GM20431 (cell line): ENCODE data around the gene FUCA2.

Source experiments
- in situ Hi-C: fragments of 300-500 bp; cut with MseI, MboI; formaldehyde crosslinking; loops from one replicate; pipeline ENCODE4 v1.15.0; 2020; ENCODE audit warnings: low sequenced_read_pairs; ENCODE audit not compliant: unreplicated experiment

The FUCA2 gene, protein sequence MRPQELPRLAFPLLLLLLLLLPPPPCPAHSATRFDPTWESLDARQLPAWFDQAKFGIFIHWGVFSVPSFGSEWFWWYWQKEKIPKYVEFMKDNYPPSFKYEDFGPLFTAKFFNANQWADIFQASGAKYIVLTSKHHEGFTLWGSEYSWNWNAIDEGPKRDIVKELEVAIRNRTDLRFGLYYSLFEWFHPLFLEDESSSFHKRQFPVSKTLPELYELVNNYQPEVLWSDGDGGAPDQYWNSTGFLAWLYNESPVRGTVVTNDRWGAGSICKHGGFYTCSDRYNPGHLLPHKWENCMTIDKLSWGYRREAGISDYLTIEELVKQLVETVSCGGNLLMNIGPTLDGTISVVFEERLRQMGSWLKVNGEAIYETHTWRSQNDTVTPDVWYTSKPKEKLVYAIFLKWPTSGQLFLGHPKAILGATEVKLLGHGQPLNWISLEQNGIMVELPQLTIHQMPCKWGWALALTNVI

GRCh38 chr6:143510991-143511891, at the start of gene FUCA2:
Gene FUCA2 (minus strand): TSS chr6:143511720. CDS start chr6:143511634, 86 bp downstream.
- in situ Hi-C loops: no loop called here

- in situ Hi-C loops: no loop called here
Measured at GRCh38 chr6:143561105-143561704, 49.7 kb upstream of the FUCA2 start.

GRCh38 chr6:143559051-143559660, 47.6 kb upstream of the FUCA2 start:
- in situ Hi-C loops: no loop called here

DNA sequence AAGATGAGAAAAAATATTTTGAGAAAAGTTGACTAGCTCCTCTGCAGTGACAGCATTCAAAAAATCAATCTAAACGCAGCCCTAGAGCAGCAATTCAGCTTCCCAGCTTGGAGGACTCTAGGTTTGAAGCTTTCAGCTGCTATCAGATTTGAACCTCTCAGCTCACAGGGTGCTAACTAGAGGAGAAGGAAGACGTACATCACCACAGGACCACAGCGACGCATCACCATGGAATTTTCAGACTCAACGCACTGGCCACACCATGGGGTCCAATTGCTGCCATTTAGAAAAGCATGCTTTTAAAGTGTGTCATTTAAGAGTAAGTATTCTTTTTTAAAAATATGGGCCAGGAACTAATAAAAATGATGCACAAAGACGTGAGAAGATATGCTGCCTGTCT, 45.0 kb upstream of the FUCA2 start:
- in situ Hi-C loops: no loop called here

DNA sequence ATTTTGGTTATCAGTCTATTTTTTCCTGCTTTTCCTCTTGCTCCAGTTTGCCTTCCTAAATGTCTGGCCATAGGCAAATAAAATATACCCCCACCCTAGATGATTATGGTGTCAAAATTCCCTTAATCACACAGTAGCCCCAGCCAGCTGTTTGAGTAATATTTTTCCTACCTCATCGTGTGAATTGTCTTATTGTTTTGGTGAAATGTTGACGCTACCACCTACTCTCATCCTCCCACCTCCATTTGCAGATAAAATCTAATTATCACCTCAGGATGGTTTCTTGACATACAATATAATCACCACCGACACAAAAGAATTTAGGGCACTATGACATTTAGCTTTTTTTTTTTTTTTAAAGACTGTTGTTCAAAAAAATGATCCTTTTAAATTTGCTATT, 44.1 kb upstream of the FUCA2 start:
- in situ Hi-C loops: no loop called here

DNA sequence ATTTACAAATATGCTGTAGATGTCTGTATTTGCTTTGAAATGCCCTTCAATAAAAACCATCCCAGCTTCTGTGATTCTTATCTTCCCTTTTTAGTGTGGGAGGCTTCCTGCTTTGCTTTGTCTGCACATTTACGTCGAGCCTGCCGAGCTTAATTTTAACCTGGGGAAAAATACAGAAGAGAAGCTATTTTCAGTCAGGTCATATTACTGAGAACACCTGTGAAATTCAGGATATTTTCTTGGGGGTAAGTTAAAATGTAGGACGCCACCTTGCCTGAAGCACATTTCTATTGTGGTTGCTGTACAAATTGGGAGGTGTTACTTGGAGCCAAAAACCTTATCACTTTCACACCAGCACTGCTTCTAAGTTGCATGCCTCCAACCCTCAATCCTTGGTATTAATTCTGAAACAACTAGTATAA, 43.6 kb upstream of the FUCA2 start:
- in situ Hi-C loops: no loop called here

DNA sequence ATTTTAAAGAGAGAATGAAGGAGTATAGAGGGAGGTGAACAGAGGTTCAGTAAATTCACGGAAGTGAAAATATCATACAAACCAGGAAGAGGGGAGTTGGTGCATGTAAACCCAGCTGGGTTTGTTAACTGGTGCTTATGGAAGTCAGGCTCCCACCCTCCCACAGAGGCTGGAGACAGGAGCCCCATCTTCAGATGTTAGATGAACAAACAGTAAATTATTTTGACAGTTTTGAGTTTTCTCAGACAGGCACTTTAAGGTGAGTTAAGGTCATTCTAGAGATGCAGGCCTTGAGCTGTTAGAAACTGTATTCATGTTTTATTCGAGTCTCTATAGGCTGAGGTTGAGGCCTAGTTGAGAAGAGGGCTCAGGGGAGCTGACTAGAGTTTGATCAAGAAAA, 41.8 kb upstream of the FUCA2 start:
- in situ Hi-C loops: no loop called here

GRCh38 chr6:143549949-143550268, 38.4 kb upstream of the FUCA2 start:
- in situ Hi-C loops: no loop called here

DNA sequence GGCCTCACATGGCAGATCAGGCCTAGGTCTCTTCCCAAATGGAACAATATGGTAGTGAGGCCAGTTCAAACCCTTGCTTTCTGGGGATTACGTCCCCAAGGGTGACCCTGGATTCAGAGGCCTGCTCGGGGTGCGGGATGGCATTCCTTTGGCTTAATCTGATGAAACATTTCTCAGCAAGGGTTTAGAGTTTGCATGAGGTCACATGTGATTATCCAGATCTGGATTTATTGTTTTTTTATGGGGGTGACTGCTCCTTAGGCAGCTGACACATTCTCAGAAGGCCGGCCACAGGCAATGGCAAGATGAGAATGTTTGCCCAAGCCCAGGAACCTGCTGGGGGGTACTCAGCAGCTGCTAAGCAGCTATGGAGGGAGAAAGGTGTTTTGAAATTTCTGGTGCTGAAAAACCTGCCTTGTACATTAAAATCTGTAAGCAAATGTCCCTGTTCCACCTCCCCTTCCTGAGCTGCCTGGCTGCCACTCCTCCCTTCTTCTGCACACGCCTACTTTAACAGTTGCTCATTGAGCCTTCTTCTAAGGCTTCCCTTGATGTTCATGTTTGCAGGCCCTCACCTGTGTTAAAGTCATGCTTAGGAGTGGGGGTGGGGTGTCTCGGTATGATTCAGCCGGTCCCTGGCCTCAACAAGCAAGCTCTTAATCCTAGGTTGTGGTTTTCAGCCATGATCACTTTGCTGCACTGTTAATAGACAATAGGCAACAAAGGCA, 37.9 kb upstream of the FUCA2 start:
- in situ Hi-C loops: no loop called here

DNA sequence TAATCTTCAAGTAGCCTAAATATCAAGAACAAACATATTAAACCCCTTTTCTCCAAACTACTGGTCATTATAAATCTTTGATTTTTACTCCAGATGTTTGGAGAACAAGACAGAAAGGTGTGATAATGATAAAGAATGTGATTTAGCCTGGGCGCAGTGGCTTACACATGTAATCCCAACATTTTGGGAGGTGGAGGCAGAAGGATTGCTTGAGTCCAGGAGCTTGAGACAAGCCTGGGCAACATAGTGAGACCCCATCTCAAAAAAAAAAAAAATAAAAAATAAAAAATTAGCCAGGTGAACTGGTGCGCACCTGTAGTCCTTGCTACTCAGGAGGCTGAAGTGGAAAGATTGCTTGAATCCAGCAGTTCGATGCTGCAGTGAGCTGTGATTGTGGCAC, 35.1 kb upstream of the FUCA2 start:
- in situ Hi-C loops: no loop called here

DNA sequence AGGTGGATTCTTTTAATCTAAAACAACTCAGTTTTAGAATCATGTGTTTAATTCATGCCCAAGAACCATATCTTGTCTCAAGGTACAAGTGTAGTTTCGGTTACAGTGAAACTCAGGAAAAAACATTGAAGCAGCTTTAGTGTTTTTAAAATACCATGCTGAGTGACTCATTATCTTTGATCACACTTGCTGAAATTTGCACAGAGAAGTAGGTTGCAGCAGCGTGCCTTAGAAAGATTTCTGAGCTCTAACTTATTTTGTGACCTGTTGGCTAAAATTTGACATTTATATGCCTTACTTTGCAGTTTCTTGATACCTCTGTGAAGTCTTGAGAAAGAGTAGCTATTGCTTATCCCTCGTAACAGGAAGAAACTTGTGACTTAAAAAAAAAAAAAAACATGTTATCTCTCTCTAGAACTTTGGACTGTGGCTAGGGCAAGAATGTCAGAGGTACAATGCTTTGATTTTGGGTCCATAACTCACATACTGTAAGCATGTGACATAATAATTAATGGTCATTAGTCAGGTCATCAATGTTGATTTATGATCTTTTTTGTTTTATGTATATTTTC, 34.5 kb upstream of the FUCA2 start:
- in situ Hi-C loops: no loop called here

DNA sequence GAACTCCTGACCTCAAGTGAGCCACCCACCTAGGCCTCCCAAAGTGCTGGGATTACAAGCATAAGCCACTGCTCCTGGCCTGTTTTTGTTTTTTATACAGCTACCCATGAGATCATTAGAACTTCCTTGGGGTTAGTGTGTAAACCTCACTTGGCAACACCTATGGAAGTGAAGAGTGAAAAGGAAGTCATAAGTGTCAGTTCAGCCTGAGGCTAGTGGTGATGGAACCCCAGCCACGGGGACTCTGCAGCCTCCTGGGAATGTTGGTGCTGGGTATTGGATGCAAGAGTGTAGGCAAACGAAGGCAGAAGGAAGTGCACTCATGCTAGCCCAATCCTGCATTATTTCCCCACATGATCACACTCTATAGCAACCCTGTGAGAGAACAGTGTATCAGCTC, 33.6 kb upstream of the FUCA2 start:
- in situ Hi-C loops: no loop called here

DNA sequence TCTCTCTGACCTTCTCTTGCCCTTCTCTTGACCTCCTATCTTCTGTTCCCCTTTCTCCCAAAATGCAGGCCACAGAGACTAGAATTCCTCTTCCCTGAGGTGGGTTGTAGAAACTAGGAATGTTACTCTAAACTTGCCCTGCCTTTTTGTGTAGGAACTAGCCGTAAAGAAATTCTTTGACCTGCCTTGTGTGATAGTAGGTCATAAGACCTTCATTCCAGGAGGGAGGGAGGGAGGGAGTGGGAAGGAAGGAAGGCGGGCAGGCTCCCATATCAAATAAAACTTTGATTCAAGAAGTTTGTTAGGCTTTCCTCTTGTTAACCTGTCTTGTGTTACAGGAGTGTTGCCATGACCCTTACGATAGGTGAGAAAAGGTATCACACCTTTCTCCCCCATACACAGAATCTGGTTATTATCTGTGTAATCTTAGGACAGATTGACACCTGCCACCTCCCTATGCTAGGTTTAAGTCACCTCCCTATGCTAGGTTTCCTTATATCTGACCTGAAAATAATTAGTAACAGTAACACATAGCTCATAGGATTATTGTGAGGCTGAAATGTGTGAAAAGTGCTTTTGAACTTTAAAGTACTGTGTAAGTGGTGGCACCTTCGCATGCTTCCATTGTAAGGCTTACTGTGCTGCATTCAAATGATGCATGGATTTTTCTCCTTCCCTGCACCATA, 32.6 kb upstream of the FUCA2 start:
- in situ Hi-C loops: no loop called here

- in situ Hi-C loops: no loop called here
Measured at GRCh38 chr6:143543435-143543834, 31.9 kb upstream of the FUCA2 start.

- in situ Hi-C loops: no loop called here
Measured at GRCh38 chr6:143542888-143543287, 31.4 kb upstream of the FUCA2 start.

DNA sequence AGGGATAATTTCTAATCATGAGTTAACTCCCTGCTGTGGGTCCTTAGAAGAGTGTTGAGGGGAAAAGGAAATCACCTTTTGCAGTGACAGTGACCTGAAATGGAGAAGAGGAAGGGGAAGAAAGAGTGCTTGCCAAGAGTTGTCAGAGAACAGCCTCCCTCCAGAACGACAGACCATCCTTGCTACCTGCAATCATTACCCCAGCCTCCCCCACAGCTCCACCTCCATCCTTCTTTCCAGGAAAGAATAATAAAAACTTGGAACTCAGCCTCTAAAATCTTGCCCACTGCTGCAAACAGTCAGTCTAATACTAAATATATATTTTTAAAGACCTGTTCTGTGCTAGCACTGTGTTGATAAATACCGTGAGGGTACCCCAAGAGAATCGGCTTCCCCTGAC, 28.7 kb upstream of the FUCA2 start:
- in situ Hi-C loops: no loop called here

DNA sequence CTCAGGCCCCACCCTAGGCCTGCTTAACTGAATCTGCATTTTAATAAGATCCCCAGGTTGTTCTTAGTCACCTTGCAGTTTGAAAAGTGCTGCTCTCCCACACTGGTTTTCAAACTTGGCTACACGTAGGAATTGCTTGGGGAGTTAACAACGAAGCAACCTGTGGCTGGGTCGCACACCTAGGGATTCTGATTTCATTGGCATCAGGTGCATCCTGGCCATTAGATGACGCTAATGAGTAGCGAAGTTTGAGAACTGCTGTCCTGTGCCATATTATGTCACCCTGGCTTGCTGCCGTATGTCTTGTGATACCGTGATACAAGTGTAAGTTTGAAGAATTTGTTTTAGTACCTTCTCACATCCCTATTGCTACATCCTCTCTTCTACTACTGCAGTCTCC, 28.2 kb upstream of the FUCA2 start:
- in situ Hi-C loops: no loop called here

DNA sequence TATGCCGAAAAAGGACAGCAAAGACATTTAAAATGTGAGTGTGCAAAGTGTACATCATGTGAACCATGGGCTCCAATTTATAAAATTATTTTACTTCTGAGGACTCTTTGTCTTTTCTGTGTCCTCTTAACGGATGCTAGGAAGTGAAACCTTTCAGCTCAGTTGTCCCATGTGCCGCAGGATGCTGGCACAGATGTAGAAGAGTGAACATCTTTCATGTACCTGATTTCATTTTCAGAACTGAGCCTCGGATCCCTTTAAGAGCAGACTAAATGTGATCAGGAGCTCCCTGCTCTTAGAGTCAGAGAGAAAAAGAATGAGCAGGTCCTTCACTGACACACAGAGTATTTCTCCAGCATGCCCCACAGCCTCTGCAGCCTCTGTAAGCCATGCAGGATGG, 27.6 kb upstream of the FUCA2 start:
- in situ Hi-C loops: no loop called here

GRCh38 chr6:143538374-143538773, 26.9 kb upstream of the FUCA2 start:
- in situ Hi-C loops: no loop called here
